Liver (tissue), 9 donors: ENCODE data around the gene LMCD1. TPM values are rescaled to one million over a fixed set of nuclear protein-coding genes. Genes with fewer than 3 reads are reported as not detected.

Experiments used
- DNase-seq: peaks from one replicate; pipeline ENCODE4 v3.0.0-alpha.2; 2017; ENCODE audit warnings: low spot score
- H3K27ac ChIP-seq, 2 donors: one replicate each; pipeline ENCODE4 v1.7.0; 2013; ENCODE audit warnings: inconsistent platforms in 2 of 2, low read length in 2 of 2, control low read depth in 1 of 2, low read depth in 1 of 2, mild to moderate bottlenecking in 1 of 2
- H3K27me3 ChIP-seq, 4 donors: one replicate each; pipeline versions ENCODE4 v1.6.1 to v1.7.0; 2013; ENCODE audit warnings: low read length in 3 of 4, inconsistent platforms in 1 of 4, mild to moderate bottlenecking in 1 of 4, moderate library complexity in 1 of 4; ENCODE audit not compliant: control insufficient read depth in 4 of 4, insufficient read depth in 4 of 4
- H3K36me3 ChIP-seq, 4 donors: one replicate each; pipeline versions ENCODE4 v1.6.1 to v1.7.0; 2013; ENCODE audit warnings: low read length in 3 of 4, mild to moderate bottlenecking in 3 of 4, low read depth in 1 of 4, moderate library complexity in 1 of 4; ENCODE audit not compliant: control insufficient read depth in 4 of 4, insufficient read depth in 3 of 4
- H3K4me1 ChIP-seq, 4 donors: one replicate each; pipeline versions ENCODE4 v1.6.1 to v1.7.0; 2013; ENCODE audit warnings: low read length in 3 of 4, mild to moderate bottlenecking in 3 of 4, moderate library complexity in 1 of 4; ENCODE audit not compliant: control insufficient read depth in 4 of 4, insufficient read depth in 4 of 4
- H3K4me3 ChIP-seq, 3 donors: one replicate each; pipeline versions ENCODE4 v1.6.1 to v1.7.0; 2013; ENCODE audit warnings: low read length in 3 of 3, control low read depth in 1 of 3, low read depth in 1 of 3, mild to moderate bottlenecking in 1 of 3
- H3K9ac ChIP-seq, 2 donors: one replicate each; pipeline ENCODE4 v1.7.0; 2013; ENCODE audit warnings: low read length in 2 of 2, mild to moderate bottlenecking in 2 of 2, moderate library complexity in 2 of 2, control low read depth in 1 of 2, low read depth in 1 of 2
- H3K9me3 ChIP-seq, 4 donors: one replicate each; pipeline versions ENCODE4 v1.6.1 to v1.7.0; 2013; ENCODE audit warnings: low read length in 3 of 4; ENCODE audit not compliant: control insufficient read depth in 4 of 4
- ATF3 ChIP-seq: IDR thresholded peaks from 2 replicates; pipeline ENCODE4 v1.6.1; 2016; ENCODE audit warnings: antibody characterized with exemption
- EGR1 ChIP-seq, 2 donors: IDR thresholded peaks; 2 replicates each; pipeline ENCODE4 v1.6.1; 2016 to 2018; ENCODE audit warnings: antibody characterized with exemption in 2 of 2, low read depth in 2 of 2
- FOXA1 ChIP-seq: IDR thresholded peaks from 2 replicates; pipeline ENCODE4 v1.6.1; 2016; ENCODE audit warnings: antibody characterized with exemption
- FOXA2 ChIP-seq: IDR thresholded peaks from 2 replicates; pipeline ENCODE4 v1.6.1; 2016; ENCODE audit warnings: antibody characterized with exemption
- GABPA ChIP-seq, 2 donors: IDR thresholded peaks in 1 of 2; conservative IDR thresholded peaks in 1 of 2; 2 replicates each; pipeline ENCODE4 v1.6.1; 2016; ENCODE audit warnings: antibody characterized with exemption in 2 of 2, mild to moderate bottlenecking in 1 of 2, moderate library complexity in 1 of 2
- HNF4A ChIP-seq, 2 donors: conservative IDR thresholded peaks; 2 replicates each; pipeline ENCODE4 v1.6.1; 2016; ENCODE audit warnings: antibody characterized with exemption in 2 of 2, mild to moderate bottlenecking in 2 of 2
- HNF4G ChIP-seq: IDR thresholded peaks from 2 replicates; pipeline ENCODE4 v1.6.1; 2016; ENCODE audit warnings: antibody characterized with exemption
- JUND ChIP-seq, 2 donors: IDR thresholded peaks; 2 replicates each; pipeline ENCODE4 v1.6.1; 2016; ENCODE audit warnings: antibody characterized with exemption in 2 of 2
- MAX ChIP-seq: IDR thresholded peaks from 2 replicates; pipeline ENCODE4 v1.6.1; 2016; ENCODE audit warnings: antibody characterized with exemption
- NR2F2 ChIP-seq: IDR thresholded peaks from 2 replicates; pipeline ENCODE4 v1.6.1; 2016; ENCODE audit warnings: antibody characterized with exemption
- RAD21 ChIP-seq, 2 donors: IDR thresholded peaks; 2 replicates each; pipeline ENCODE4 v1.6.1; 2016; ENCODE audit warnings: antibody characterized with exemption in 2 of 2, mild to moderate bottlenecking in 2 of 2
- REST ChIP-seq: IDR thresholded peaks from 2 replicates; pipeline ENCODE4 v1.6.1; 2016; ENCODE audit warnings: antibody characterized with exemption, mild to moderate bottlenecking
- RXRA ChIP-seq, 2 donors: IDR thresholded peaks; 2 replicates each; pipeline ENCODE4 v1.6.1; 2017 to 2018; ENCODE audit warnings: antibody characterized with exemption in 2 of 2, mild to moderate bottlenecking in 1 of 2
- SP1 ChIP-seq: IDR thresholded peaks from 2 replicates; pipeline ENCODE4 v1.6.1; 2018; ENCODE audit warnings: antibody characterized with exemption, mild to moderate bottlenecking
- TAF1 ChIP-seq: conservative IDR thresholded peaks from 2 replicates; pipeline ENCODE4 v1.6.1; 2016; ENCODE audit warnings: antibody characterized with exemption, mild to moderate bottlenecking
- YY1 ChIP-seq: IDR thresholded peaks from 2 replicates; pipeline ENCODE4 v1.6.1; 2016; ENCODE audit warnings: antibody characterized with exemption, mild to moderate bottlenecking
- WGBS: extraction: QIAGEN DNeasy Blood & Tissue Kit; methylation state at CpG from one replicate; pipeline ENCODE4 v1.1.7; 2013; 5-methylcytosine and 5-hydroxymethylcytosine counted together
- polyA plus RNA-seq, 2 donors: library from polyadenylated mRNA; stranded (reverse) in 1 of 2; unstranded in 1 of 2; fragments of 200-250 nt in 1 of 2; fragments of >200 nt in 1 of 2; fragmentation: Nextera tagmentation in 1 of 2; extraction: Ambion mirVana in 1 of 2; gene quantifications; one replicate each; pipeline versions ENCODE4 v1.2.1 to v1.2.3, GENCODE V29; 2013 to 2015
- total RNA-seq, 2 donors: library from RNA; depleted of rRNA; stranded (reverse); fragments of >200 nt; gene quantifications; one replicate each; pipeline ENCODE4 v1.2.3, GENCODE V29; 2014
- TF ChIP-seq, protein P1 (sequence below): fragments of 150-350 bp; IDR thresholded peaks from 2 replicates; pipeline ENCODE4 v1.5.1; 2017; ENCODE audit warnings: improper control_type of control experiment, low read depth, low read length; ENCODE audit not compliant: missing input control
- TF ChIP-seq, protein P2 (sequence below): IDR thresholded peaks from 2 replicates; pipeline ENCODE4 v1.6.1; 2016; ENCODE audit warnings: antibody characterized with exemption
- donor health status: healthy.
- donor health status: healthy.
- donor health status: healthy.
- donor health status: healthy.
- donor health status: healthy.

LMCD1 gene
- total and polyA plus RNA-seq, 4 donors: 3.1 to 8.3 (median 6.0) TPM

DNA sequence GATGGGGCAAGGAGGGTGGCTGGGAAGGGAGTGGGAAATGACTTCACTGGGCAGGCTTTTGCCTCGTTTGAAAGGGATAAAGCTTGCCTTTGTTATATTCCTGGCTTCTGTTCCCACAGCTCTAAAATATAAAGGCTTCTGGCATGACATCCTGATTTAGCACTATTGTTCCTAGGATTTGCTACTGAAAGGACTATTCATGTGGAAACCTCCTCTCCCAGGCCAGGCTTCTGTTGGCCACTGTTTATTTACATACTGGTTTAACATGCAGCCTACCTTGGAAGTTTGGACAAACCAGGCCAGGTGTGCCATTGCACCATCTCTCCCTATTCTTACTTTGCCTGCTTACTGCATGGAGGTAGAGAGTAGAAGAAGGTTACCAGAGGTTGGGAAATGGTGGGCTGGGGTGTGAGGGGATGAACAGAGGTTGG, 2.4 kb upstream of the LMCD1 start:
- TF ChIP-seq, protein P1, sequence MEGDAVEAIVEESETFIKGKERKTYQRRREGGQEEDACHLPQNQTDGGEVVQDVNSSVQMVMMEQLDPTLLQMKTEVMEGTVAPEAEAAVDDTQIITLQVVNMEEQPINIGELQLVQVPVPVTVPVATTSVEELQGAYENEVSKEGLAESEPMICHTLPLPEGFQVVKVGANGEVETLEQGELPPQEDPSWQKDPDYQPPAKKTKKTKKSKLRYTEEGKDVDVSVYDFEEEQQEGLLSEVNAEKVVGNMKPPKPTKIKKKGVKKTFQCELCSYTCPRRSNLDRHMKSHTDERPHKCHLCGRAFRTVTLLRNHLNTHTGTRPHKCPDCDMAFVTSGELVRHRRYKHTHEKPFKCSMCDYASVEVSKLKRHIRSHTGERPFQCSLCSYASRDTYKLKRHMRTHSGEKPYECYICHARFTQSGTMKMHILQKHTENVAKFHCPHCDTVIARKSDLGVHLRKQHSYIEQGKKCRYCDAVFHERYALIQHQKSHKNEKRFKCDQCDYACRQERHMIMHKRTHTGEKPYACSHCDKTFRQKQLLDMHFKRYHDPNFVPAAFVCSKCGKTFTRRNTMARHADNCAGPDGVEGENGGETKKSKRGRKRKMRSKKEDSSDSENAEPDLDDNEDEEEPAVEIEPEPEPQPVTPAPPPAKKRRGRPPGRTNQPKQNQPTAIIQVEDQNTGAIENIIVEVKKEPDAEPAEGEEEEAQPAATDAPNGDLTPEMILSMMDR: no peak
- TF ChIP-seq HNF4G (no peak), ATF3 (no peak), REST (no peak), FOXA1 (no peak), JUND (IDR thresholded peaks at IDR 0.05) (no peak), TAF1 (no peak), RAD21 (IDR thresholded peaks at IDR 0.05) (peak in 1 of 2 donors; percentile 41), SP1 (peak; percentile 64), MAX (no peak), GABPA (IDR thresholded peaks at IDR 0.05 in 1 of 2, conservative IDR thresholded peaks at IDR 0.05 in 1 of 2) (no peak), HNF4A (conservative IDR thresholded peaks at IDR 0.05) (peak in 1 of 2 donors; percentile 7), FOXA2 (peak; percentile 16), EGR1 (IDR thresholded peaks at IDR 0.05; ENCODE audit: low read depth in 2 of 2) (no peak), RXRA (IDR thresholded peaks at IDR 0.05) (peak in 1 of 2 donors; percentile 18), YY1 (no peak), NR2F2 (no peak)
- TF ChIP-seq, protein P2, sequence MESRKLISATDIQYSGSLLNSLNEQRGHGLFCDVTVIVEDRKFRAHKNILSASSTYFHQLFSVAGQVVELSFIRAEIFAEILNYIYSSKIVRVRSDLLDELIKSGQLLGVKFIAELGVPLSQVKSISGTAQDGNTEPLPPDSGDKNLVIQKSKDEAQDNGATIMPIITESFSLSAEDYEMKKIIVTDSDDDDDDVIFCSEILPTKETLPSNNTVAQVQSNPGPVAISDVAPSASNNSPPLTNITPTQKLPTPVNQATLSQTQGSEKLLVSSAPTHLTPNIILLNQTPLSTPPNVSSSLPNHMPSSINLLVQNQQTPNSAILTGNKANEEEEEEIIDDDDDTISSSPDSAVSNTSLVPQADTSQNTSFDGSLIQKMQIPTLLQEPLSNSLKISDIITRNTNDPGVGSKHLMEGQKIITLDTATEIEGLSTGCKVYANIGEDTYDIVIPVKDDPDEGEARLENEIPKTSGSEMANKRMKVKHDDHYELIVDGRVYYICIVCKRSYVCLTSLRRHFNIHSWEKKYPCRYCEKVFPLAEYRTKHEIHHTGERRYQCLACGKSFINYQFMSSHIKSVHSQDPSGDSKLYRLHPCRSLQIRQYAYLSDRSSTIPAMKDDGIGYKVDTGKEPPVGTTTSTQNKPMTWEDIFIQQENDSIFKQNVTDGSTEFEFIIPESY: no peak
- no peak for DNase-seq
- H3K4me1 ChIP-seq: peaks cover 3 to 32% (median 16%) of the 10 kb centered on the region in 4 donors
- H3K36me3 ChIP-seq: no peaks in the 10 kb centered on the region
- no peaks in the 10 kb centered on the region for H3K27me3 ChIP-seq
- no peak overlapping the region for H3K4me3 ChIP-seq
- WGBS: 60% methylated on average over 1 of the region's 1 CpG
- no peak overlapping the region for H3K27ac ChIP-seq
- H3K9me3 ChIP-seq: no peaks in the 10 kb centered on the region
- H3K9ac ChIP-seq: no peak overlapping the region
